ENCODE data around the gene SPA17.

SPA17 gene

GRCh38 chr11:124658986-124659385 lies 14.7 kb upstream of the SPA17 start:
- no peak overlapping the region for H3K4me3 ChIP-seq (ENCODE audit: low read depth, low read length)
- DNase-seq (ENCODE audit: low read depth): no peak
- TF ChIP-seq CTCF (IDR thresholded peaks at IDR 0.05; ENCODE audit: insufficient read depth, low read depth, low read length, missing control alignments): no peak

- no peak for TF ChIP-seq CTCF (IDR thresholded peaks at IDR 0.05; ENCODE audit: insufficient read depth, low read depth, low read length, missing control alignments)
- no peak for DNase-seq (ENCODE audit: low read depth)
- no peak overlapping the region for H3K4me3 ChIP-seq (ENCODE audit: low read depth, low read length)
Measured at GRCh38 chr11:124661553-124661952, 12.2 kb upstream of the SPA17 start.

GRCh38 chr11:124662106-124662505 lies 11.6 kb upstream of the SPA17 start:
- DNase-seq (ENCODE audit: low read depth): no peak
- no peak overlapping the region for H3K4me3 ChIP-seq (ENCODE audit: low read depth, low read length)
- no peak for TF ChIP-seq CTCF (IDR thresholded peaks at IDR 0.05; ENCODE audit: insufficient read depth, low read depth, low read length, missing control alignments)

GRCh38 chr11:124663861-124664260 lies 9.8 kb upstream of the SPA17 start:
- no peak overlapping the region for H3K4me3 ChIP-seq (ENCODE audit: low read depth, low read length)
- DNase-seq (ENCODE audit: low read depth): no peak
- no peak for TF ChIP-seq CTCF (IDR thresholded peaks at IDR 0.05; ENCODE audit: insufficient read depth, low read depth, low read length, missing control alignments)

GRCh38 chr11:124667601-124668000 lies 6.1 kb upstream of the SPA17 start:
- TF ChIP-seq CTCF (IDR thresholded peaks at IDR 0.05; ENCODE audit: insufficient read depth, low read depth, low read length, missing control alignments): no peak
- H3K4me3 ChIP-seq (ENCODE audit: low read depth, low read length): no peak overlapping the region
- no peak for DNase-seq (ENCODE audit: low read depth)

- TF ChIP-seq CTCF (IDR thresholded peaks at IDR 0.05; ENCODE audit: insufficient read depth, low read depth, low read length, missing control alignments): peak; percentile 74
- no peak overlapping the region for H3K4me3 ChIP-seq (ENCODE audit: low read depth, low read length)
- peak; percentile 65 for DNase-seq (ENCODE audit: low read depth)
Measured at GRCh38 chr11:124669193-124669592, 4.5 kb upstream of the SPA17 start.

- H3K4me3 ChIP-seq (ENCODE audit: low read depth, low read length): no peak overlapping the region
- DNase-seq (ENCODE audit: low read depth): peak; percentile 41
- TF ChIP-seq CTCF (IDR thresholded peaks at IDR 0.05; ENCODE audit: insufficient read depth, low read depth, low read length, missing control alignments): no peak
Measured at GRCh38 chr11:124670732-124671131, 3.0 kb upstream of the SPA17 start.
